ENCODE data around the gene KDM2A.

The KDM2A gene

DNA sequence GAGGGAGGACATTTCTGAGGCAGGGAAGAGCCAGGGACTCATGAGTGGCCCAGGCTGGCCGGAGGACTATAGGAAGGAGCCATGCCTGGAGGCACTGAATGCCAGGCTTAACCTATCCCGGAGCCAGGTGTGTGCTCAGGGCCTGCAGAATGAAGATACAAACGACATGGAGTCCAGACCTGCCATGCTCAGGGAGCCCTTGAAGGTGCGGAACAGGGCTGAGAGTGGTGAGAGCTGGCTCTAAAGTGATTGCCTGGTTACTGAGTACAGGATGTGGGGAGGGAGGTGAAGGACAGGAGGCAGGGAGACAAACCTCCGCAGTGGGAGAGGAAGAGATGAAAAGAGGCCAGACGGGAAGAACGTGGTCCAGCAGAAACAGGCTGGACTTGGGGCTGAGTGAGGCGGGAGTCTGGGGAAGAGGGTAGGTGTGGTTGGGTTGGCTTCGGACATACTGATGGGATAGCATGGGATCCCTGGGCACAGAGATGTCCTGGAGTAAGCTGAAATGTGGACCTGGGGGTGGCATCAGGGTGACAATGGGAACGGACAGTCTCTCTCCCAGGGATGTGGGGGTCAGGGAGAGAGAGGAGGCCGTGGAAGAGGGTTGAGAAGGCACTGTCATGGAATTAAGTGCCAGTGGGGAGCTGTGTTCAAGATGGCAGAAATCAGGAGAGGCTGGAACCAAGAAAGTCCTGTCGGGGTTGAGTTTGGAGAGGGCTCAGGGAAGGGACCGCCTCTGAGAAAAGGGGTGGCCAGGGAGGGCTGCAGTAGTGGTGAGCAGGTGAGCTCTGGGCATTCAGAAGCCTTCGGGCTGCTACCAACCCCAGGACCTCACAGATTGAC, 168.5 kb downstream of the KDM2A start:
- peak; percentile 62 for DNase-seq

DNA sequence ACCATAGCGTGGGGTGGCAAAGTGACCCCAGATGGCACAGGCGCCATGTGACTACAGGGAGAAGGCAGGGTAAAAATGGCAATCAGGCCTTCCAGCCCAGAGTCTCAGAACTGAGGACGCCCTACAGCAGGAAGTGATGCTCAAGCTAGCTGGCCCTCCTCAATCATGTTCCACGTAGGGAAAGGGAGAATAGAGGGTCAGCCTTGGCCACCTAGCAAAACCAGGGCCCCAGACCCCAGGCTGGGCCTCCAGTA, 169.1 kb downstream of the KDM2A start:
- no peak for DNase-seq

DNA sequence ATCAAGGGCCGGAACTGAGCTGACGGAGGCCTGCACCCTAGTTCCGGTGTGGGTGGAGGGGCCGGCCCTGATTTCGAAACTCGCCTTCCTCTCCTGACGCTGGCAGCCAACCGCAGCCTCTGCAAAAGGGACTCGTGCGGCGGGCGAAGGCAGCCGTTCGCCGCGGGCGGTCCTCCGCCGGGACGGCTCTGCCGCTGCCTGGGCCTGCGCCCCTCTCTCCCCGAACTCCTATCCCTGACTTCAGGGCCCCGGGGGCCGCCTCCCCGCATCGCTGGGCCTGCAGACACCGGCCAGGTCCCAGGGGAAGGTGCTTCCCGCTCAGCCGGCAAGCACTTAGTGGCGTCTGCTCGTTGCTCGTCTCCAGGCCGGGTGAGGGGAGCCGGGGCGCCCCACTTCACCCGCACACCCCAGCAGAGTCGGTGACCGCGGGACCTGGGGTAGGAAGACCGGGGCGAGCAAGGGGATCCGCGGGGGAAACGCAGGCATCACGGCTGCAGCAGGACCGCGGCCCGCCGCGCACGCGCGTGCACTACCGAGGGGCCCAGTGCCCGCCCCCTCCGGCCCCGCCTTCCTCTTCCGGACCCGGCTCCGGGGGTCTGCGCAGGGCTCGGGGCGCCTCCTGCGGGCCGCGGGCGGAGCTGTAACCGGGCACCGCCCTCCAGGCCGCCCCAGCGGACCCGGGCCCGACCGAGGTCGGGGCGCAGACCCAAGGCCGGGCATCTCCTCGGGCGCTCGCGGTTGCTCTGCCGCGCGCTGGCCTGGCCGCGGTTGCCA, 169.6 kb downstream of the KDM2A start:
- peak; percentile 95 for DNase-seq

DNA sequence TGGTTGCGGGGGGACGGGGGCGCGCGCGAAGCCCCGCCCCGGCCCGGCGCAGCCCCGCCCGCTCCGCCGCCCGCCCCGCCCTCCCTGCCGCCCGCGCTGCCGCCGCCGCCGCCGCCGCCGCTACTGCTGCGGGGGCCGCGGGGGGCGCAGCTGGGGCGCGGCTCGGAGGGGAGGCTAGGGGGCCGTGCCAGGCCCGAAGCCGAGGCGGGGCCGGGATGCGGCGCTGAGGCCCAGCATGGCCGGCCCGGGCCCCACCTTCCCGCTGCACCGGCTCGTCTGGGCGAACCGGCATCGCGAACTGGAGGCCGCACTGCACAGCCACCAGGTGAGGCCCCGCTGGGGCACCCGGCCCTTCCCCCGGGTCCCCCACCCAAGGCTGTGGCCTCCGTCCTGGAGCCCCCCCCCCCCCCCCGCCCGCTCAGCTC, 170.2 kb downstream of the KDM2A start, which contains the start of gene ANKRD13D:
Gene ANKRD13D (plus strand): TSS at position 78 of the 425 bp plus-strand sequence. CDS start 158 bp downstream, at position 236.
- DNase-seq = no peak

DNA sequence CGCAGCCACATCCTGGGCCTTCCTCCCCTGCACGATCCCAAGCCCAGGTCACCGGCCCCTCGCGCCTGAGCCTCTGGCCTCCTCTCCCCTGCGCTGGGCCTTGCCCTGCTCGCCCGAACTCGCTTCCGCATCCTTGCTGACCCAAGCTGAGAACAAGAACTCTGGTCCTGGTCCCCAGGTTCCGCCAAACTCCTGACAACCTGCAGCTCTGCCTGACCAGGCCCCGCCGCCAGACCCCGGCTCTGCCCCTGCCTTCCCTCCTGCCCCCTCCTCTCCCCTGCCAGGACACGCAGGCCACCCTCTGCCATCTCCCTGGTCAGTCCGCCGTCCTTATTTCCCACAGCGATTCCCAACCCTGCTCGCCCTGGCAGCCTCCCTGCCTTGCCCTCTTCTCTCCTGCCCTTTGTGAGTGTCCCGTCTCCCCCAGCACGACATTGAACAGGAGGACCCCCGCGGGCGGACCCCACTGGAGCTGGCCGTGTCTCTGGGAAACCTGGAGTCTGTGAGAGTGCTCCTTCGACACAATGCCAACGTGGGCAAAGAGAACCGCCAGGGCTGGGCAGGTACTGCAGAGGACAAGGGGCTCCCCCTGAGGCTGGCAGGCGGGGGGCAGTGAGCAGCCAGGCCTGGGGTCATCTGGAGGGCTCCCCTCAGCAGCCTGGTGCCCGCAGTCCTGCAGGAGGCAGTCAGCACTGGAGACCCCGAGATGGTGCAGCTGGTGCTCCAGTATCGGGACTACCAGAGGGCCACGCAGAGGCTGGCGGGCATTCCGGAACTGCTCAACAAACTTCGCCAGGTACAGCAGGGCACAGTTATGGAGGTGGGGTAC, 170.8 kb downstream of the KDM2A start:
- DNase-seq = peak; percentile 1

DNA sequence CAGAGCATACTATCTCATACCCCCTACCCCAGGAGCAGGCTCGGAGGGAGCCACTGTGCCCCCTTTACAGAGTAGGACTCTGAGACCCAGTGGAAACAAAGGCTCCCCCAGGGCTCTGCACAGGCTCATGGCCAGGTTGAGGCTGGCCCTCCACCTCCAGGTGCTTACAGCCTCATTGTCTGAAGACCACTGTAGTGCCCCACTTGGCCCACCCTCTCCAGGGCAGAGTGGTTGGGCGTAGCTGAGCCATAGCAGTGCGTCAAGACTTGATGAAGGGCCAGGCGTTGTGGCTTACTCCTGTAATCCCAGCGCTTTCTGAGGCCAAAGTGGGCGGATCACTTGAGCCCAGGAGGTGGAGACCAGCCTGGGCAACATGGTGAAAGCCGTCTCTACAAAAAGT, 171.7 kb downstream of the KDM2A start:
- peak; percentile 1 for DNase-seq

DNA sequence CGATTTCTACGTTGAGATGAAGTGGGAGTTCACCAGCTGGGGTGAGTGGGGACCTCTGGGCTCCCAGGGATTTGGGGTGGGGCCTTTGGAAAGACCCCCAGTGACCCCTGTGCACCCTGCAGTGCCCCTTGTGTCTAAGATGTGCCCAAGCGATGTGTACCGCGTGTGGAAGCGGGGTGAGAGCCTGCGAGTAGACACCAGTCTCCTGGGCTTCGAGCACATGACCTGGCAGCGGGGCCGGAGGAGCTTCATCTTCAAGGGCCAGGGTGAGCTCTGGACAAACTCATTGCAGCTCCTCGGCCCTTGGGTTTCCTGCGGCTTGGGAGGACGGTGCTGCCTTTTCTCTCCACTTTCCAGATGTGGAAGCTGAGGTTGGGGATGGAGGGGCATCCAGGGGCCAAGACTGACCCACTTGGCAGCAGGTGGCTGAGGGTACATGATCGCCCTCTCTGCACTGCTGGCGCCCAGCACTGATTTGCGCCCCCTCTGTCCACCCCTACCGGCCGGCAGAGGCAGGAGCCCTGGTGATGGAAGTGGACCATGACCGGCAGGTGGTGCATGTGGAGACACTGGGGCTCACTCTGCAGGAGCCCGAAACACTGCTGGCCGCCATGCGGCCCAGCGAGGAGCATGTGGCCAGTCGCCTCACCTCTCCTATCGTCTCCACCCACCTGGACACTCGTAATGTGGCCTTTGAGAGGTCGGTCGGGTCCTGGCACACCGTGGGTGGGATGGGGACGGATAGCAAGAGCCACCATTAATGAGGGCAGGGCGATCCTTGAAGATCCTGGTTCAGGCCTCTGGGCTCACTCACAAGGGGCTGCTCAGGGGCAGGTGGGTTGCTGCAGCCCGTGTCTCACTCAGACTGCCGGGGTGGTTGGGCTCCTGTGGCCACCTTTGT, 172.7 kb downstream of the KDM2A start:
- DNase-seq = peak; percentile 1

DNA sequence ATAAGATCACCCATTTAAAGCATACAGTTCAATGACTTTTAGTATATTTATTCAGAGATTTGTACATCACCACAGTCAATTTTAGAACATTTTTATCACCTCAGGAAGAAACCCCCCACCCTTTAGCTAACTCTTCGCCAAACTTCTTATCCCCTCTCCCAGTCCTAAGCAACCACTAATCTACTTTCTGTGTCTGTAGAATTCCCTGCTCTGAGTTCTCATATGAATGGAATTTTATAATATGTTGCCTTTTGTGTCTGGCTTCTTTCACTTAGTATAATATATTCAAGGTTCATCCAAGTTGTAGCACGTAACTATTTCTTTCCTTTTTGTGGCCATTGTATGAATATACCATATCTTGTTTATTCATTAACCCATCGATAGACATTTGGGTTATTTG, 173.6 kb downstream of the KDM2A start:
- DNase-seq = no peak

GRCh38 chr11:67293090-67293489, 174.0 kb downstream of the KDM2A start:
- peak; percentile 43 for DNase-seq

DNA sequence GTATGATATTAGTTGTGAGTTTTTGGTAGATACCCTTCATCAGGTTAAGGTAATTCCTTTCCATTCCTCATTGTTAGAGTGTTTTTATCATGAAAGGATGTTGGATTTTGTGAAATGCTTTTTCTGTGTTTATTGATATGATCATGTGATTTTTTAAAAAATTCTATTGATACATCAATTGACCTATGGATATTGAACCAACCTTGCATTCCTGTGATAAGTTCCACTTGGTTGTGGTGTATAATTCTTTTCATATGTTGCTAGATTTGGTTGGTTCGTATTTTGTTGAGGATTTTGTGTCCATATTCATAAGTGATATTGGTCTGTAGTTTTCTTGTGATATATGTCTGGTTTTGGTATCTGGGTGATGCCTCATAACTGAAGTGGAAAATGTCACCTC, 176.8 kb downstream of the KDM2A start:
- DNase-seq = no peak

- no peak for DNase-seq
Measured at GRCh38 chr11:67298786-67299185, 179.7 kb downstream of the KDM2A start.

- DNase-seq = no peak
Measured at GRCh38 chr11:67299471-67300191, 180.6 kb downstream of the KDM2A start.

DNA sequence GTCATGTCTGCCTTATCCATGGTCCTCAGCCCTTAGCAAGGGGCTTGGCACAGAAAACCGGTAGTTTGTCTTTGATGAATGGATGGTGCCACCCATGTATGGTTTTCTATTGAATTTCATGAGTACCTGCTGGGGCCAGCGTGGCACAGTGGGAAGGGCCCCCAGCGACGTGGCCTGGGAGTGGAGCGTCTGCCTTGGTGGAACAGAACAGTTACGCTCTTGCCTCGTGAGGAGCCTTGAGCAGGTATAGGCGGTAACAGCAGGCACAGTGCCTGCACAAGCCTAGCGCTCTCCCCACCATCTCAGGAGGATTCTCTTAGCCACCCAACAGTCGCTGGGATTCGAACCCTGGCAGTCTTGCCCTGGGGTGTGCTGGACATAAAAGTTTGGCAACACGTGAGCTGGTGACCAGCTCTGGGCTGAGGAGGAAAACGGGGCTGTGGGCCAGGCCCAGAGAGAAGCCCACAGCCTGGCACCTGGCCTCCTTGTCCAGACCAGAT, 181.2 kb downstream of the KDM2A start:
- no peak for DNase-seq

GRCh38 chr11:67300756-67301312, 181.8 kb downstream of the KDM2A start:
- no peak for DNase-seq

- no peak for DNase-seq
Measured at GRCh38 chr11:67301313-67301921, 182.4 kb downstream of the KDM2A start.

- no peak for DNase-seq
Measured at GRCh38 chr11:67301951-67302516, 183.0 kb downstream of the KDM2A start.

- no peak for DNase-seq
Measured at GRCh38 chr11:67302571-67303131, 183.6 kb downstream of the KDM2A start.

DNA sequence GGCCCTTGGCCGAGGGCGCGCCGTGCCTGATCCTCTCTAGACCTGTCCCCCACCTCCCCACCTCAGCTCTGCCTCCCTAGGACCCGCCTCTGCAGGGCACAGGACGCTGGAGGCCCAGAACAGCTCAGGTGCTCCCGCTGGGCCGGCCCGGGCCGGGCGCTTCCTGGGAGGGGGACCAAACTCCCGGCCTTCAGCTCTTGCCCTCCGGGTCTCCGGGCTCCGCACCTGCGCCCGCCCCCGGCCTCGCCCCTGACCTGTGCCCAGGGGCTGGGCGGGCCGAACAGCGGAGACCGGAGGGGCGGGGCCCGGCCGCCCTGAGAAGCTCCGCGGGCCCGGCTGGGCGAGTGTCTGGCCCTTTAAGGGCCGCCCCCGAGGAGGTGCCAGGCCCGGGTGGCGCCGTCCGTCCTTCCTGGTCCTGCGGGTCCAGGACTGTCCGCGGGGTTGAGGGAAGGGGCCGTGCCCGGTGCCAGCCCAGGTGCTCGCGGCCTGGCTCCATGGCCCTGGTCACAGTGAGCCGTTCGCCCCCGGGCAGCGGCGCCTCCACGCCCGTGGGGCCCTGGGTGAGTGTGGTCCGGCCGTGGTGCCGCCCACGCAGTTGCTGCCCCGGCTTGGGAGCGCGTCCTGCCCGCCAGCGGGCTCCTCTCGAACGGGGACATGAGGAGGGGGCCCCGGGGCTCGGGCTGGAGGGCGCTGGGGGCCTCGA, 184.2 kb downstream of the KDM2A start, which contains the start of gene SSH3:
Gene SSH3 (plus strand): TSS at position 399 of the 703 bp plus-strand sequence. CDS start 96 bp downstream, at position 495.
- DNase-seq = peak; percentile 63

- DNase-seq = peak; percentile 55
Measured at GRCh38 chr11:67303835-67304411, 184.9 kb downstream of the KDM2A start.
